Raji (cell line): ENCODE measurements around the gene ATP1A2.
A peak's percentile ranks its signal among the peaks of the same experiment; 100 is the strongest.

Experiments
- POLR2A ChIP-seq: IDR thresholded peaks from 2 replicates; pipeline ENCODE4 v1.6.1; 2011; ENCODE audit warnings: low read depth, low read length, control low read depth; ENCODE audit not compliant: insufficient read depth

The ATP1A2 gene

GRCh38 chr1:160094291-160094625 is 21.3 kb upstream of the ATP1A2 start:
- TF ChIP-seq POLR2A: no peak

- no peak for TF ChIP-seq POLR2A
Measured at GRCh38 chr1:160094806-160095205, 20.8 kb upstream of the ATP1A2 start.

- TF ChIP-seq POLR2A: no peak
Measured at GRCh38 chr1:160095382-160096105, 20.0 kb upstream of the ATP1A2 start.

- no peak for TF ChIP-seq POLR2A
Measured at GRCh38 chr1:160096274-160097116, 19.1 kb upstream of the ATP1A2 start.

GRCh38 chr1:160097151-160097910 is 18.2 kb upstream of the ATP1A2 start:
- TF ChIP-seq POLR2A: no peak

- peak; percentile 69 for TF ChIP-seq POLR2A
Measured at GRCh38 chr1:160097911-160098851, 17.4 kb upstream of the ATP1A2 start, which contains the start of gene IGSF8. IGSF8 (minus strand) TSS chr1:160098619; CDS start chr1:160098472, 147 bp downstream.

GRCh38 chr1:160098852-160099561 is 16.6 kb upstream of the ATP1A2 start:
- peak; percentile 24; the same call in 1 of the 2 replicates for TF ChIP-seq POLR2A

- no peak for TF ChIP-seq POLR2A
Measured at GRCh38 chr1:160099716-160100375, 15.7 kb upstream of the ATP1A2 start.

GRCh38 chr1:160101037-160101716 is 14.4 kb upstream of the ATP1A2 start:
- peak; percentile 70 for TF ChIP-seq POLR2A

- TF ChIP-seq POLR2A: no peak
Measured at GRCh38 chr1:160101717-160102522, 13.6 kb upstream of the ATP1A2 start.

GRCh38 chr1:160103658-160104408 is 11.7 kb upstream of the ATP1A2 start:
- no peak for TF ChIP-seq POLR2A
